Measurements from ENCODE around the gene CELSR1.

Gene CELSR1

GRCh38 chr22:46392137-46392844 is 145.1 kb downstream of the CELSR1 start:
- DNase-seq: no peak

GRCh38 chr22:46391486-46392136 is 145.8 kb downstream of the CELSR1 start:
- no peak for DNase-seq

GRCh38 chr22:46390652-46391301 is 146.6 kb downstream of the CELSR1 start:
- DNase-seq: peak; percentile 8

- no peak for DNase-seq
Observed at GRCh38 chr22:46390105-46390651, 147.2 kb downstream of the CELSR1 start.

GRCh38 chr22:46389081-46389480 is 148.3 kb downstream of the CELSR1 start:
- no peak for DNase-seq

- DNase-seq: no peak
Observed at GRCh38 chr22:46388647-46389046, 148.8 kb downstream of the CELSR1 start.

GRCh38 chr22:46387748-46388147 is 149.7 kb downstream of the CELSR1 start:
- DNase-seq: no peak

GRCh38 chr22:46386312-46386711 is 151.1 kb downstream of the CELSR1 start:
- DNase-seq: no peak

GRCh38 chr22:46382524-46382923 is 154.9 kb downstream of the CELSR1 start:
- DNase-seq: no peak

- no peak for DNase-seq
Observed at GRCh38 chr22:46381731-46382130, 155.7 kb downstream of the CELSR1 start.

GRCh38 chr22:46381142-46381541 is 156.3 kb downstream of the CELSR1 start:
- DNase-seq: no peak

- no peak for DNase-seq
Observed at GRCh38 chr22:46380581-46380980, 156.8 kb downstream of the CELSR1 start.

GRCh38 chr22:46380069-46380468 is 157.4 kb downstream of the CELSR1 start:
- no peak for DNase-seq

GRCh38 chr22:46379066-46379930 is 158.1 kb downstream of the CELSR1 start:
- DNase-seq: no peak

GRCh38 chr22:46378426-46379065 is 158.9 kb downstream of the CELSR1 start:
- DNase-seq: no peak

GRCh38 chr22:46377525-46378425 is 159.6 kb downstream of the CELSR1 start:
- DNase-seq: no peak

GRCh38 chr22:46376908-46377524 is 160.4 kb downstream of the CELSR1 start:
- DNase-seq: no peak

- no peak for DNase-seq
Observed at GRCh38 chr22:46376111-46376510, 161.3 kb downstream of the CELSR1 start.

GRCh38 chr22:46374663-46375474 is 162.6 kb downstream of the CELSR1 start:
- DNase-seq: no peak

All from NCI-H748 treated with DMSO at 0.1 percent for 48 hours (cell line).